GM12872 (cell line): ENCODE measurements around the gene HAS3.
A peak's percentile ranks its signal among the peaks of the same experiment; 100 is the strongest.

Experiments used
- CTCF ChIP-seq: IDR thresholded peaks from 3 replicates; pipeline ENCODE4 v1.5.1; 2011; ENCODE audit warnings: low read depth, mild to moderate bottlenecking, low read length, moderate library complexity; ENCODE audit not compliant: insufficient read depth

HAS3 gene

GRCh38 chr16:69131839-69132423 is 26.5 kb downstream of the HAS3 start:
- no peak for TF ChIP-seq CTCF

GRCh38 chr16:69132424-69133252 is 27.2 kb downstream of the HAS3 start, which contains the start of the genes CHTF8 and UTP4:
Gene CHTF8 (minus strand): TSS chr16:69132588. CDS start chr16:69121458, 11,130 bp downstream.
Gene UTP4 (plus strand): TSS chr16:69132649. CDS start chr16:69133460, 811 bp downstream.
- no peak for TF ChIP-seq CTCF

- no peak for TF ChIP-seq CTCF
Measured at GRCh38 chr16:69133373-69133954, 28.0 kb downstream of the HAS3 start.

- no peak for TF ChIP-seq CTCF
Measured at GRCh38 chr16:69138608-69139007, 33.2 kb downstream of the HAS3 start.

GRCh38 chr16:69141014-69141413 is 35.6 kb downstream of the HAS3 start:
- TF ChIP-seq CTCF = no peak

- TF ChIP-seq CTCF = no peak
Measured at GRCh38 chr16:69141936-69142335, 36.5 kb downstream of the HAS3 start.

GRCh38 chr16:69143116-69143515 is 37.7 kb downstream of the HAS3 start:
- TF ChIP-seq CTCF = peak; percentile 33; the same call in 1 of the 3 replicates
